A673 (cell line): ENCODE measurements around the gene KCNG3. TPM values are rescaled to one million over a fixed set of nuclear protein-coding genes. Genes with fewer than 3 reads are reported as not detected.

Source experiments
- BruUV-seq: library from RNA; stranded (reverse); fragments of 400-500 nt; replicated peaks from 2 replicates; lab custom pipeline; 2021; lab: Mats Ljungman, UMichigan
- CTCF ChIA-PET: fragments of 300-600 bp; sonication (Branson Sonifier 250); formaldehyde crosslinking; loops from one replicate; lab custom pipeline; 2022; ENCODE audit warnings: antibody characterized with exemption; lab: Charles Lee
- POLR2A ChIA-PET: fragments of 300-600 bp; sonication (Branson Sonifier 250); formaldehyde crosslinking; loops from one replicate; lab custom pipeline; 2022; ENCODE audit warnings: antibody characterized with exemption; ENCODE audit not compliant: low non-redundant PET; lab: Charles Lee
- DNase-seq: peaks from one replicate; pipeline ENCODE4 v3.0.0-alpha.2; 2015; ENCODE audit warnings: low spot score
- H3K27ac ChIP-seq: fragments of 200-600 bp; sonication (generic); 2 replicates; pipeline ENCODE4 v1.5.1; 2016; ENCODE audit warnings: mixed run types, low read depth, mild to moderate bottlenecking, mixed read lengths, antibody characterized with exemption, low read length; ENCODE audit not compliant: poor library complexity, severe bottlenecking
- H3K27me3 ChIP-seq: fragments of 200-600 bp; sonication (generic); replicated peaks from 2 replicates; pipeline ENCODE4 v1.6.1; 2017; ENCODE audit warnings: mixed run types, low read depth, mild to moderate bottlenecking, mixed read lengths, antibody characterized with exemption, low read length; ENCODE audit not compliant: insufficient read depth, poor library complexity
- H3K36me3 ChIP-seq: fragments of 200-600 bp; sonication (generic); 2 replicates; pipeline ENCODE4 v1.6.1; 2016; ENCODE audit warnings: mixed run types, mild to moderate bottlenecking, mixed read lengths, antibody characterized with exemption, low read length; ENCODE audit not compliant: insufficient read depth, poor library complexity, severe bottlenecking
- H3K4me1 ChIP-seq: fragments of 200-600 bp; sonication (generic); 2 replicates; pipeline ENCODE4 v1.6.1; 2017; ENCODE audit warnings: mixed run types, mild to moderate bottlenecking, mixed read lengths, antibody characterized with exemption, low read length; ENCODE audit not compliant: insufficient read depth, poor library complexity, severe bottlenecking
- H3K4me3 ChIP-seq: fragments of 200-600 bp; sonication (generic); 2 replicates; pipeline ENCODE4 v1.5.1; 2016; ENCODE audit warnings: low read depth, mixed run types, mild to moderate bottlenecking, mixed read lengths, low read length; ENCODE audit not compliant: poor library complexity, severe bottlenecking
- H3K9me3 ChIP-seq: fragments of 200-600 bp; sonication (generic); 2 replicates; pipeline ENCODE4 v1.6.1; 2016; ENCODE audit warnings: mixed run types, low read depth, mild to moderate bottlenecking, mixed read lengths, antibody characterized with exemption, low read length; ENCODE audit not compliant: poor library complexity, severe bottlenecking
- EZH2 ChIP-seq: fragments of 200-600 bp; sonication (generic); IDR thresholded peaks from 2 replicates; pipeline ENCODE4 v1.6.1; 2017; ENCODE audit warnings: borderline replicate concordance, low read depth, mild to moderate bottlenecking, mixed read lengths, antibody characterized with exemption, low read length; ENCODE audit not compliant: poor library complexity, severe bottlenecking
- intact Hi-C: fragments of 100-400 bp; cut with micrococcal nuclease; formaldehyde crosslinking; loops from one replicate; pipeline ENCODE4 v1.10.0; 2022; ENCODE audit not compliant: unreplicated experiment
- total RNA-seq: library from RNA; stranded (reverse); gene quantifications from 2 replicates; pipeline ENCODE4 v1.2.3, GENCODE V29; 2021
- TF ChIP-seq, protein P1 (sequence below): fragments of 300-800, 200-600 bp; sonication (generic); conservative IDR thresholded peaks from 2 replicates; pipeline ENCODE4 v1.5.1; 2017; ENCODE audit warnings: low read depth, mild to moderate bottlenecking, antibody characterized with exemption, low read length, moderate library complexity, mixed read lengths

The KCNG3 gene
- total RNA-seq, 1 experiment from 2014 or later, result 1.5 TPM

DNA sequence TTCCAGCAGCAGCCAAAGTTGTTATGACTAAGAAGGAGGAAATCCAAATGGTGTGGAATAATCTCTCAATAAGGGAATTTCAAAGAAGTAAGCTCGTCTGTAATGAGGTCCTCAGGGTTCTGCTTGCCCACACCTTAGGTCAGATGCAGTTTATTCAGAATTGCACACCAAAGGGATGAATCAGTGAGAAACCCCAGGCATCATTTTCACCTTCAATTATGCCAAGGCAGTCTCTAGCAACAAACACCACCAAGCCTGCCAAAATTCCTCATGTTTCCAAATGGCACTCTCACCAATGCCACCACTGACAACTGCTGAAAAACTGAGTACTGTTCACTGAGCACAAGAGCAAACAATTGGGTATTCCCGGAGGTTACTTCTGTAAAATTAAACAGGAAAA is 43.6 kb downstream of the KCNG3 start:
- Histone ChIP-seq H3K36me3 (no peaks in the 10 kb centered on the region), H3K4me1 (no peaks in the 10 kb centered on the region), H3K27me3 (no peaks in the 10 kb centered on the region), H3K9me3 (no peaks in the 10 kb centered on the region), H3K4me3 (no peak overlapping the region), H3K27ac (no peak overlapping the region)
- intact Hi-C loops, result no loop called here
- DNase-seq, result no peak
- TF ChIP-seq, protein P1, sequence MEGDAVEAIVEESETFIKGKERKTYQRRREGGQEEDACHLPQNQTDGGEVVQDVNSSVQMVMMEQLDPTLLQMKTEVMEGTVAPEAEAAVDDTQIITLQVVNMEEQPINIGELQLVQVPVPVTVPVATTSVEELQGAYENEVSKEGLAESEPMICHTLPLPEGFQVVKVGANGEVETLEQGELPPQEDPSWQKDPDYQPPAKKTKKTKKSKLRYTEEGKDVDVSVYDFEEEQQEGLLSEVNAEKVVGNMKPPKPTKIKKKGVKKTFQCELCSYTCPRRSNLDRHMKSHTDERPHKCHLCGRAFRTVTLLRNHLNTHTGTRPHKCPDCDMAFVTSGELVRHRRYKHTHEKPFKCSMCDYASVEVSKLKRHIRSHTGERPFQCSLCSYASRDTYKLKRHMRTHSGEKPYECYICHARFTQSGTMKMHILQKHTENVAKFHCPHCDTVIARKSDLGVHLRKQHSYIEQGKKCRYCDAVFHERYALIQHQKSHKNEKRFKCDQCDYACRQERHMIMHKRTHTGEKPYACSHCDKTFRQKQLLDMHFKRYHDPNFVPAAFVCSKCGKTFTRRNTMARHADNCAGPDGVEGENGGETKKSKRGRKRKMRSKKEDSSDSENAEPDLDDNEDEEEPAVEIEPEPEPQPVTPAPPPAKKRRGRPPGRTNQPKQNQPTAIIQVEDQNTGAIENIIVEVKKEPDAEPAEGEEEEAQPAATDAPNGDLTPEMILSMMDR, result no peak
- TF ChIP-seq EZH2, result no peak
- no TSS peak for BruUV-seq
- CTCF ChIA-PET, result no interaction called here
- POLR2A ChIA-PET, result no interaction called here

DNA sequence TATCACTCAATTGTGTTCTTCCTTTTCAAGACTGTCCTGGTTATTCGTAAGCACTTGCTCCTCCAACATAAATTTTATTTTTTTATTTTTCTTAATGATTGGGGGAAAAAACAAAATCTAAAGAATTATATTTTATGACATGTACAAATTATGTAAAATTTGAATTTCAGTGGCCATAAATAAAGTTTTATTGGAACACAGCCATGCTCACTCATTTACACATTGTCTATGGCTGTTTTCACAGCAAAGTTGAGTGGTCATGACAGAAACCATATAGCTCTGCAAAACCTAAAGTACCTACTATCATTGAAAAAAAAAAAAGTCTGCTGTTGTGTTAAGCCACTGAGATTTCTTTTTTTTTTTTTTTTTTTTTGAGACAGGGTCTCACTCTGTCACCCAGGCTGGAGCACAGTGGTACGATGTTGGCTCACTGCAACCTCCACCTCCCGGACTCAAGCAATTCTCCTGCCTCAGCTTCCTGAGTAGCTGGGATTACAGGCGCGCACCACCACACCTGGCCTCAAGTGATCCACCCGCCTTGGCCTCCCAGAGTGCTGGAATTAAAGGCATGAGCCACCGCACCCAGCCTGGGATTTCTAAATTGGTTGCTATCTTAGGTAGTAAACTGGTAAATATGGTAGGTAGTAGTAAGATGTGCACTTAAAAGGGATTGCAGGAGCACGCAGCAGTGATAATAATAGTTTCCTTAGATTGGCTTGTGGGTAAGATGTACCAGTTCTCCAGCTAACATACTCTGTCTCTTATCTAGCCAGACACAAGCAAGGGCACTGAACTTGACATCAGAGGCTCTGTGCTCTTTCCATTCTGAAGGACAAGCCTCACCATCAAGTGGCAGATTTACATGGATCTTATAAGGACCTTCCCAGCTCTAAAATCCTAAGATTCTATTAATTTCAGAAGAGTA is 44.4 kb downstream of the KCNG3 start:
- ChIA-PET POLR2A (no interaction called here), CTCF (no interaction called here)
- Histone ChIP-seq H3K27me3 (no peaks in the 10 kb centered on the region), H3K36me3 (no peaks in the 10 kb centered on the region), H3K4me3 (no peak overlapping the region), H3K27ac (no peak overlapping the region), H3K9me3 (no peaks in the 10 kb centered on the region), H3K4me1 (no peaks in the 10 kb centered on the region)
- no peak for DNase-seq
- TF ChIP-seq, protein P1, result no peak
- TF ChIP-seq EZH2, result no peak
- no TSS peak for BruUV-seq
- intact Hi-C loops, result no loop called here

DNA sequence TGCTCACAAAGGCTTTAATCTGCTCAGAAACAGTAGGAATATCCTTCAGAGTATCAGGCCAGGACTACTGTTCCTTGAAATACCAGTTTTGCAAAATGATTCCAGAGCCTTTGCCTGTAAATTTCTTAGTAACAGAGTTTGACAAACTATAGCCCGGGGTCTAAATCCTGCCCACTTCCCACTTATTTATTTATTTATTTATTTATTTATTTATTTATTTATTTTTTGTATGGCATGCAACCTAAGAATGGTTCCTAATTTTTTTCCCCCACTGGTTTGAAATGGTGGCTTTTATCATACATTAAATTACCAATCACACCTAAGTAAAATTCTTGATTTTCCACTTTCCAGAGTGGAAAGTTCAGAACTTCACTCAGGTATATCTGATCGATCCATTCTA is 45.6 kb downstream of the KCNG3 start:
- no peaks in the 10 kb centered on the region for H3K9me3 ChIP-seq
- H3K27ac ChIP-seq, result no peak overlapping the region
- no TSS peak for BruUV-seq
- DNase-seq, result no peak
- H3K36me3 ChIP-seq, result no peaks in the 10 kb centered on the region
- H3K4me3 ChIP-seq, result no peak overlapping the region
- intact Hi-C loops, result no loop called here
- CTCF ChIA-PET, result no interaction called here
- H3K27me3 ChIP-seq, result no peaks in the 10 kb centered on the region
- TF ChIP-seq EZH2, result no peak
- TF ChIP-seq, protein P1, result no peak
- no peaks in the 10 kb centered on the region for H3K4me1 ChIP-seq
- POLR2A ChIA-PET, result no interaction called here
